ENCODE data around the gene ABHD11. TPM values are rescaled to one million over a fixed set of nuclear protein-coding genes. Genes with fewer than 3 reads are reported as not detected.

The ABHD11 gene
- total and polyA plus RNA-seq, 9 of the 15 experiments (the other 6 are each of a cell fraction or from before 2014, with no cell fraction given): 7.7 to 44.2 (median 18.9) TPM

DNA sequence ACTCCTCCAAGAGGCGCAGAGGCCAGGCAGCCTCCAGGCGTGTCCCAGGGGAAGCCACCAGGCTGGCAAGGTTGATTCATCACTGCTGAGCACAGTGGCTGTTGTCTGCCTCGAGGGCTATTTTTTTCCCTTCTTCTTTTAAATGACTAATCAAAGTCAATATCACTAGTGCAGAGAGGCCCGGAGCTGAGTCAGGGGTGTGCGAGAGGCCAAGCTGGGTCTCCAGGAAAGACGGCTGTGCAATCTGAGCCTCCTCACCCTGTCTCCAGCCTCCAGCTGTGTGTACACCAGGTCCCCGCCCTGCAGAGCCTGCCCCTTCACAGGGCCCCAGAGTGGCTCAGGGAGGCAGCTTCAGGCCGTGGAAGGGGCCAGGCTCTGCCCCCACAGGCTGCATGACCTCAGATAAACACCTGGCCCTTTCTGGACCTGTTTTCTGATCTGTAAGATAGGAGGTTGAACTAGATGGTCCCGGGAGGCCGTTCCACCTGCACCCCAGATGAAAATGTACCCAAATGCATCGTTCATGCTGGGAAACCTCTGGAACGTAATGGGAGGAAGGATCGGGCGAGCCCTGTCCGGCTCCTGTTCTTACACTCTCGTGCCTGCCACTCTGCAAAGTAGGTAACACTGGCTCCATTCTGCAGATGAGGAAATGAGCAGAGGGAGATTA, 22.8 kb downstream of the ABHD11 start (continued):
- TF ChIP-seq, protein P1, sequence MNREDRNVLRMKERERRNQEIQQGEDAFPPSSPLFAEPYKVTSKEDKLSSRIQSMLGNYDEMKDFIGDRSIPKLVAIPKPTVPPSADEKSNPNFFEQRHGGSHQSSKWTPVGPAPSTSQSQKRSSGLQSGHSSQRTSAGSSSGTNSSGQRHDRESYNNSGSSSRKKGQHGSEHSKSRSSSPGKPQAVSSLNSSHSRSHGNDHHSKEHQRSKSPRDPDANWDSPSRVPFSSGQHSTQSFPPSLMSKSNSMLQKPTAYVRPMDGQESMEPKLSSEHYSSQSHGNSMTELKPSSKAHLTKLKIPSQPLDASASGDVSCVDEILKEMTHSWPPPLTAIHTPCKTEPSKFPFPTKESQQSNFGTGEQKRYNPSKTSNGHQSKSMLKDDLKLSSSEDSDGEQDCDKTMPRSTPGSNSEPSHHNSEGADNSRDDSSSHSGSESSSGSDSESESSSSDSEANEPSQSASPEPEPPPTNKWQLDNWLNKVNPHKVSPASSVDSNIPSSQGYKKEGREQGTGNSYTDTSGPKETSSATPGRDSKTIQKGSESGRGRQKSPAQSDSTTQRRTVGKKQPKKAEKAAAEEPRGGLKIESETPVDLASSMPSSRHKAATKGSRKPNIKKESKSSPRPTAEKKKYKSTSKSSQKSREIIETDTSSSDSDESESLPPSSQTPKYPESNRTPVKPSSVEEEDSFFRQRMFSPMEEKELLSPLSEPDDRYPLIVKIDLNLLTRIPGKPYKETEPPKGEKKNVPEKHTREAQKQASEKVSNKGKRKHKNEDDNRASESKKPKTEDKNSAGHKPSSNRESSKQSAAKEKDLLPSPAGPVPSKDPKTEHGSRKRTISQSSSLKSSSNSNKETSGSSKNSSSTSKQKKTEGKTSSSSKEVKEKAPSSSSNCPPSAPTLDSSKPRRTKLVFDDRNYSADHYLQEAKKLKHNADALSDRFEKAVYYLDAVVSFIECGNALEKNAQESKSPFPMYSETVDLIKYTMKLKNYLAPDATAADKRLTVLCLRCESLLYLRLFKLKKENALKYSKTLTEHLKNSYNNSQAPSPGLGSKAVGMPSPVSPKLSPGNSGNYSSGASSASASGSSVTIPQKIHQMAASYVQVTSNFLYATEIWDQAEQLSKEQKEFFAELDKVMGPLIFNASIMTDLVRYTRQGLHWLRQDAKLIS (CRISPR knock-in tag; IDR thresholded peaks at IDR 0.05): 0 out of 2 replicates have a peak, but pooled peaks have one; percentile 10
- TF ChIP-seq SPI1 (IDR thresholded peaks at IDR 0.05; ENCODE audit: borderline replicate concordance, low read depth, low read length) (no peak), ZBTB17 (CRISPR knock-in tag; IDR thresholded peaks at IDR 0.05) (peak; percentile 36; the same call in 1 of the 2 replicates), SAP30 (IDR thresholded peaks at IDR 0.05; ENCODE audit: borderline replicate concordance, insufficient read depth, low read depth, low read length, poor library complexity, severe bottlenecking) (no peak), TEAD1 (CRISPR knock-in tag; IDR thresholded peaks at IDR 0.05) (peak in 1 of 2 experiments; percentile 69; a peak in 1 of 4 replicates), NBN (IDR thresholded peaks at IDR 0.05; ENCODE audit: low read depth) (peak; percentile 50; the same call in 1 of the 2 replicates), BACH1 (tag; IDR thresholded peaks at IDR 0.05) (peak; percentile 73; the same call in 1 of the 2 replicates), MTA3 (IDR thresholded peaks at IDR 0.05; ENCODE audit: borderline replicate concordance) (peak; percentile 88), NRF1 (conservative IDR thresholded peaks at IDR 0.05 in 1 of 2, IDR thresholded peaks at IDR 0.05 in 1 of 2) (peak; percentile 45 to 56; a peak in 3 of 4 replicates), CREB1 (IDR thresholded peaks at IDR 0.05) (peak; percentile 39; the same call in 1 of the 2 replicates), CREB1 (CRISPR knock-in tag; IDR thresholded peaks at IDR 0.05) (0 out of 2 replicates have a peak, but pooled peaks have one; percentile 23), ZNF431 (CRISPR knock-in tag; IDR thresholded peaks at IDR 0.05) (0 out of 2 replicates have a peak, but pooled peaks have one; percentile 8), BCOR (IDR thresholded peaks at IDR 0.05) (peak; percentile 81), THRAP3 (IDR thresholded peaks at IDR 0.05; ENCODE audit: borderline replicate concordance) (no peak), TAF7 (tag; IDR thresholded peaks at IDR 0.05) (no peak)
- TF ChIP-seq, protein P2, sequence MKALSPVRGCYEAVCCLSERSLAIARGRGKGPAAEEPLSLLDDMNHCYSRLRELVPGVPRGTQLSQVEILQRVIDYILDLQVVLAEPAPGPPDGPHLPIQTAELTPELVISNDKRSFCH (CRISPR knock-in tag; IDR thresholded peaks at IDR 0.05): no peak
- TF ChIP-seq, protein P2 (tag; IDR thresholded peaks at IDR 0.05): peak; percentile 19; the same call in 1 of the 2 replicates
- TF ChIP-seq, protein P3, sequence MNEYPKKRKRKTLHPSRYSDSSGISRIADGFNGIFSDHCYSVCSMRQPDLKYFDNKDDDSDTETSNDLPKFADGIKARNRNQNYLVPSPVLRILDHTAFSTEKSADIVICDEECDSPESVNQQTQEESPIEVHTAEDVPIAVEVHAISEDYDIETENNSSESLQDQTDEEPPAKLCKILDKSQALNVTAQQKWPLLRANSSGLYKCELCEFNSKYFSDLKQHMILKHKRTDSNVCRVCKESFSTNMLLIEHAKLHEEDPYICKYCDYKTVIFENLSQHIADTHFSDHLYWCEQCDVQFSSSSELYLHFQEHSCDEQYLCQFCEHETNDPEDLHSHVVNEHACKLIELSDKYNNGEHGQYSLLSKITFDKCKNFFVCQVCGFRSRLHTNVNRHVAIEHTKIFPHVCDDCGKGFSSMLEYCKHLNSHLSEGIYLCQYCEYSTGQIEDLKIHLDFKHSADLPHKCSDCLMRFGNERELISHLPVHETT (CRISPR knock-in tag; conservative IDR thresholded peaks at IDR 0.05 in 1 of 2, IDR thresholded peaks at IDR 0.05 in 1 of 2): peak in 1 of 2 experiments; percentile 54; a peak in 2 of 4 replicates

Measured in K562 (cell line).